GM12891 (cell line): ENCODE results near the gene PXDN.

Experiments
- POLR2A ChIP-seq: IDR thresholded peaks from 2 replicates; pipeline ENCODE4 v1.6.1; 2011; ENCODE audit warnings: low read depth, low read length, control low read depth
- POLR2AphosphoS5 ChIP-seq: IDR thresholded peaks from 2 replicates; pipeline ENCODE4 v1.6.1; 2011; ENCODE audit warnings: low read depth, low read length, control low read depth
- TAF1 ChIP-seq: IDR thresholded peaks from 2 replicates; pipeline ENCODE4 v1.6.1; 2011; ENCODE audit warnings: low read depth, low read length, control low read depth

GRCh38 chr2:1784087-1784486, 39.8 kb upstream of the PXDN start:
- TF ChIP-seq POLR2AphosphoS5 = no peak
- TF ChIP-seq TAF1 = no peak
- no peak for TF ChIP-seq POLR2A
